ENCODE data around the gene GYG1. TPM values are rescaled to one million over a fixed set of nuclear protein-coding genes. Genes with fewer than 3 reads are reported as not detected.
A peak's percentile ranks its signal among the peaks of the same experiment; 100 is the strongest.

Gene GYG1
- total RNA-seq, 6 experiments from 2014 or later, result 68.9 to 88.6 (median 78.5) TPM

DNA sequence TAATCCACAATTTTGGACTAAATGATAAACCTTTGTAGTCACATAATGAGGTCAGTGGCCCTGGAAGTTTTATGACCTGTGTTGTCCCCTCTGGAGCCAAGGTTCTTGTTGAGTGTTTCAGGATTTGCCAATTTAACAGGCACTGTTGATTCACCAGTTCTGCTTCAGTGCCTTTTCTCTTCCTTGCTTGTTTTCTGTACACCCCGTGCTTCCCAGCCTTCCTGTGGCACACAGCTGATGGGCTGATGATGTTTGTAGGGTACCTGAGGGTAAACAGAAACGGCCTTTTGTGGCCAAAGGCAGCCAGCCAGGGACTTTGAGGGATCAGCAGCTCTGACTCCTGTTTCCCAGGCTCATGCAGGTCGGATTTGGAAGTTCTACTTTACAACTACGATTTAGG, 13.3 kb downstream of the GYG1 start:
- no peaks in the 10 kb centered on the region for H3K9me3 Mint-ChIP-seq
- H3K36me3 Mint-ChIP-seq (ENCODE audit: low read depth), result peaks cover 43% of the 10 kb centered on the region
- H3K27me3 Mint-ChIP-seq (ENCODE audit: insufficient read depth), result peaks cover 4% of the 10 kb centered on the region
- H3K27ac Mint-ChIP-seq, result peak overlapping the region; percentile 94
- H3K4me3 Mint-ChIP-seq, result peak overlapping the region; percentile 38
- peak; percentile 43 for DNase-seq
- peaks cover 44% of the 10 kb centered on the region for H3K4me1 Mint-ChIP-seq (ENCODE audit: low read depth)
- TF ChIP-seq, protein P1, sequence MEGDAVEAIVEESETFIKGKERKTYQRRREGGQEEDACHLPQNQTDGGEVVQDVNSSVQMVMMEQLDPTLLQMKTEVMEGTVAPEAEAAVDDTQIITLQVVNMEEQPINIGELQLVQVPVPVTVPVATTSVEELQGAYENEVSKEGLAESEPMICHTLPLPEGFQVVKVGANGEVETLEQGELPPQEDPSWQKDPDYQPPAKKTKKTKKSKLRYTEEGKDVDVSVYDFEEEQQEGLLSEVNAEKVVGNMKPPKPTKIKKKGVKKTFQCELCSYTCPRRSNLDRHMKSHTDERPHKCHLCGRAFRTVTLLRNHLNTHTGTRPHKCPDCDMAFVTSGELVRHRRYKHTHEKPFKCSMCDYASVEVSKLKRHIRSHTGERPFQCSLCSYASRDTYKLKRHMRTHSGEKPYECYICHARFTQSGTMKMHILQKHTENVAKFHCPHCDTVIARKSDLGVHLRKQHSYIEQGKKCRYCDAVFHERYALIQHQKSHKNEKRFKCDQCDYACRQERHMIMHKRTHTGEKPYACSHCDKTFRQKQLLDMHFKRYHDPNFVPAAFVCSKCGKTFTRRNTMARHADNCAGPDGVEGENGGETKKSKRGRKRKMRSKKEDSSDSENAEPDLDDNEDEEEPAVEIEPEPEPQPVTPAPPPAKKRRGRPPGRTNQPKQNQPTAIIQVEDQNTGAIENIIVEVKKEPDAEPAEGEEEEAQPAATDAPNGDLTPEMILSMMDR (IDR thresholded peaks at IDR 0.05), result no peak

DNA sequence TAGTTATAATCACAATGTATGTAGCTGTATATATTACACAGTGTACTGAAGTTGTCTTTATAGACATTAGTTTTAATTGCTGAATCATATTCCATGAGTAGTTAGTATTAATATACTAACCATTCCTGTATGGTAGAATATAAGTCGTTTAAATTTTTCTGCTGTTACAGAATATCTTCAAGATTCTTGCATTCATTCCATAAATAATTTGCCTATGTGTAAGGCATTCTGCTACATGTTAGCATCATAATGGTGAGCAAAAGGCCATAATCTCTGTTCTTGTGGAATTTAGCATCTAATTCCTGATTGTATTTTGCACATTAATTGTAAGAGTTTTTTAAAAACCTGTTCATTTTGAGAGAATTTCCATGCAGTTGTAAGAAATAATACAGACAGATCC, 14.1 kb downstream of the GYG1 start:
- peak overlapping the region; percentile 49 for H3K27ac Mint-ChIP-seq
- peak overlapping the region; percentile 17; the same call in 1 of the 2 replicates for H3K4me3 Mint-ChIP-seq
- H3K4me1 Mint-ChIP-seq (ENCODE audit: low read depth), result peaks cover 42% of the 10 kb centered on the region
- peaks cover 4% of the 10 kb centered on the region for H3K27me3 Mint-ChIP-seq (ENCODE audit: insufficient read depth)
- peak; percentile 45 for DNase-seq
- peaks cover 40% of the 10 kb centered on the region for H3K36me3 Mint-ChIP-seq (ENCODE audit: low read depth)
- no peaks in the 10 kb centered on the region for H3K9me3 Mint-ChIP-seq
- TF ChIP-seq, protein P1 (IDR thresholded peaks at IDR 0.05), result no peak

- peaks cover 46% of the 10 kb centered on the region for H3K36me3 Mint-ChIP-seq (ENCODE audit: low read depth)
- H3K27ac Mint-ChIP-seq, result no peak overlapping the region
- TF ChIP-seq, protein P1 (IDR thresholded peaks at IDR 0.05), result no peak
Measured at GRCh38 chr3:149007567-149008257, 16.4 kb downstream of the GYG1 start.

GRCh38 chr3:149009732-149010131, 18.4 kb downstream of the GYG1 start:
- DNase-seq, result no peak
- Mint-ChIP-seq H3K27me3 (ENCODE audit: insufficient read depth) (peaks cover 7% of the 10 kb centered on the region), H3K9me3 (no peaks in the 10 kb centered on the region), H3K36me3 (ENCODE audit: low read depth) (peaks cover 51% of the 10 kb centered on the region), H3K27ac (peak overlapping the region; percentile 21; the same call in 1 of the 2 replicates), H3K4me3 (no peak overlapping the region), H3K4me1 (ENCODE audit: low read depth) (peaks cover 42% of the 10 kb centered on the region)
- TF ChIP-seq, protein P1 (IDR thresholded peaks at IDR 0.05), result no peak

More at GRCh38 chr3:149007567-149008257, 16.4 kb downstream of the GYG1 start:
- H3K4me1 Mint-ChIP-seq (ENCODE audit: low read depth), result peaks cover 42% of the 10 kb centered on the region
- no peak overlapping the region for H3K4me3 Mint-ChIP-seq
- DNase-seq, result no peak
- no peaks in the 10 kb centered on the region for H3K9me3 Mint-ChIP-seq
- H3K27me3 Mint-ChIP-seq (ENCODE audit: insufficient read depth), result peaks cover 4% of the 10 kb centered on the region

DNA sequence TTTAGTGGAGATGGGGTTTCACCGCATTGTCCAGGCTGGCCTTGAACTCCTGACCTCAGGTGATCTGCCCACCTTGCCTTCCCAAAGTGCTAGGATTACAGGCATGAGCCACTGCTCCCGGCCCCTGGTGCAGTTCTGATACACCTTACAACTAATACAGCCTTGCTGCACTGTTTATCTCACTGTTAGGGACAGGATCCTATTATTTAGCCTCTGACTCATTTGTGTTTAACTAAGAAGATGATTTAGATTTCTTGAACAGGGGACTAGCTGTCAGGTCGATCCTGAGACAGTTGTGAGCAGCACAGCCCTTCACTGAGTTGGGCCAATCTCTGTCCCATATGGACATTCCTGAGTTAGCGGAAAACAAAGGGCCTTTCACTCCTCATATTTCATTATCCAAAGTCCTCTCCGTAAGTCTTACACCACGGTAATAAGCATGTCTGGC, 19.2 kb downstream of the GYG1 start:
- TF ChIP-seq, protein P1 (IDR thresholded peaks at IDR 0.05), result no peak
- no peak for DNase-seq
- Mint-ChIP-seq H3K27ac (peak overlapping the region; percentile 29; the same call in 1 of the 2 replicates), H3K9me3 (no peaks in the 10 kb centered on the region), H3K36me3 (ENCODE audit: low read depth) (peaks cover 55% of the 10 kb centered on the region), H3K4me1 (ENCODE audit: low read depth) (peaks cover 43% of the 10 kb centered on the region), H3K27me3 (ENCODE audit: insufficient read depth) (peaks cover 7% of the 10 kb centered on the region), H3K4me3 (no peak overlapping the region)
